K562 (cell line): ENCODE measurements around the gene MTSS2. TPM values are rescaled to one million over a fixed set of nuclear protein-coding genes. Genes with fewer than 3 reads are reported as not detected.

Experiments
- ATAC-seq: fragments of 200-7000 bp; cut with Tn5 transposase; 3 replicates; pipeline ENCODE4 v1.9.1; 2020; ENCODE audit warnings: moderate library complexity
- BruUV-seq: library from RNA; stranded (reverse); fragments of 400-500 nt; replicated peaks from 2 replicates; lab custom pipeline; 2021; lab: Mats Ljungman, UMichigan
- CTCF ChIA-PET: fragments of 300-600 bp; formaldehyde crosslinking; extraction: SDS; loops from one replicate; lab custom pipeline; 2021; ENCODE audit warnings: low intra/inter-chr PET ratio; lab: Yijun Ruan, JAX
- POLR2A ChIA-PET: fragments of 300-600, 350-650 bp; sonication (Branson Sonifier 250); formaldehyde crosslinking; extraction: SDS; loops from one replicate; lab custom pipeline; 2021; ENCODE audit warnings: antibody characterized with exemption, inconsistent platforms; lab: Yijun Ruan, JAX
- DNase-seq, 4 experiments: peaks; one replicate each; pipeline versions ENCODE4 v3.0.0 to v3.0.0-alpha.2; 2011 to 2018; ENCODE audit warnings: low spot score in 3 of 4, mixed read lengths in 3 of 4; ENCODE audit errors: extremely low read depth in 1 of 4
- FAIRE-seq: peaks from 2 replicates; lab custom pipeline; 2011; peaks lifted over from hg19 to GRCh38; lab: Jason Lieb, UNC
- H2AFZ ChIP-seq: 2 replicates; pipeline ENCODE4 v1.6.0; 2011; ENCODE audit warnings: low read depth, low read length, control low read depth, inconsistent platforms
- H3K27ac ChIP-seq: fragments of 200-600 bp; 3 replicates; pipeline ENCODE4 v1.8.0; 2011; ENCODE audit warnings: low read depth, mild to moderate bottlenecking, control low read depth, inconsistent platforms, low read length, moderate library complexity, mixed read lengths; ENCODE audit errors: extremely low read depth
- H3K27me3 ChIP-seq, 2 experiments: fragments of 300-600 bp in 1 of 2; 2 replicates in 1 of 2; 3 replicates in 1 of 2; pipeline versions ENCODE4 v1.6.0 to v1.8.0; 2011; ENCODE audit warnings: inconsistent platforms in 2 of 2, low read length in 2 of 2, mild to moderate bottlenecking in 1 of 2, mixed read lengths in 1 of 2, moderate library complexity in 1 of 2; ENCODE audit not compliant: control insufficient read depth in 2 of 2, insufficient read depth in 2 of 2
- H3K36me3 ChIP-seq: fragments of 300-600 bp; 3 replicates; pipeline ENCODE4 v1.8.0; 2011; ENCODE audit warnings: mild to moderate bottlenecking, low read length, inconsistent platforms; ENCODE audit not compliant: control insufficient read depth, insufficient read depth
- H3K4me1 ChIP-seq, 2 experiments: fragments of 200-600 bp in 1 of 2; replicated peaks in 1 of 2; 2 replicates in 1 of 2; 3 replicates in 1 of 2; pipeline versions ENCODE4 v1.5.1 to v1.8.0; 2011; ENCODE audit warnings: inconsistent platforms in 2 of 2, low read length in 2 of 2, mild to moderate bottlenecking in 1 of 2, mixed read lengths in 1 of 2, moderate library complexity in 1 of 2; ENCODE audit not compliant: control insufficient read depth in 2 of 2, insufficient read depth in 2 of 2
- H3K4me2 ChIP-seq: 2 replicates; pipeline ENCODE4 v1.6.1; 2011; ENCODE audit warnings: low read length, control low read depth, inconsistent platforms, mixed read lengths; ENCODE audit not compliant: insufficient read depth
- H3K4me3 ChIP-seq: fragments of 200-600 bp; sonication (generic), shearing (Covaris generic); 2 replicates; pipeline ENCODE4 v1.5.1; 2016; ENCODE audit warnings: control low read depth, inconsistent platforms
- H3K79me2 ChIP-seq: fragments of 200-600 bp; 3 replicates; pipeline ENCODE4 v1.8.0; 2011; ENCODE audit warnings: low read length, inconsistent platforms; ENCODE audit not compliant: control insufficient read depth, insufficient read depth
- H3K9ac ChIP-seq, 2 experiments: 2 replicates each; pipeline versions ENCODE4 v1.6.0 to v1.6.1; 2011; ENCODE audit warnings: low read depth in 2 of 2, low read length in 2 of 2, control low read depth in 1 of 2, inconsistent platforms in 1 of 2, mild to moderate bottlenecking in 1 of 2, mixed read lengths in 1 of 2; ENCODE audit not compliant: insufficient read depth in 1 of 2
- H3K9me1 ChIP-seq: one replicate; pipeline ENCODE4 v1.6.0; 2011; ENCODE audit warnings: inconsistent platforms, mild to moderate bottlenecking, low read length, moderate library complexity; ENCODE audit not compliant: control insufficient read depth, insufficient read depth
- H3K9me3 ChIP-seq: replicated peaks from 2 replicates; pipeline ENCODE4 v1.5.1; 2011; ENCODE audit warnings: low read depth, low read length, inconsistent platforms; ENCODE audit not compliant: control insufficient read depth, insufficient read depth
- H4K20me1 ChIP-seq: replicated peaks from 2 replicates; pipeline ENCODE4 v1.6.1; 2011; ENCODE audit warnings: low read length, inconsistent platforms, mixed read lengths; ENCODE audit not compliant: control insufficient read depth, insufficient read depth
- ARID2 ChIP-seq: fragments of 450-650 bp; IDR thresholded peaks from 2 replicates; pipeline ENCODE4 v1.6.1; 2017; ENCODE audit warnings: antibody characterized with exemption, mild to moderate bottlenecking
- HNRNPK ChIP-seq: fragments of 200-400 bp; formaldehyde crosslinking; IDR thresholded peaks from one replicate; pipeline ENCODE4 v1.6.1; 2018; ENCODE audit warnings: mild to moderate bottlenecking, low read depth, low read length; ENCODE audit not compliant: poor library complexity, severe bottlenecking
- MEIS2 ChIP-seq: fragments of 450-650 bp; IDR thresholded peaks from 2 replicates; pipeline ENCODE4 v1.6.1; 2014; ENCODE audit warnings: mild to moderate bottlenecking; ENCODE audit not compliant: partially characterized antibody
- RBM17 ChIP-seq: fragments of 200-400 bp; formaldehyde crosslinking; IDR thresholded peaks from 2 replicates; pipeline ENCODE4 v1.6.1; 2017; ENCODE audit warnings: low read depth, mild to moderate bottlenecking, low read length, borderline replicate concordance
- SMAD1 ChIP-seq: fragments of 150-350 bp; IDR thresholded peaks from 2 replicates; pipeline ENCODE4 v1.6.1; 2014; ENCODE audit warnings: low read length, low read depth; ENCODE audit not compliant: partially characterized antibody
- ZBTB1 ChIP-seq: sonication (generic); formaldehyde crosslinking; IDR thresholded peaks from 2 replicates; pipeline ENCODE4 v1.8.1; 2023; ENCODE audit warnings: missing genetic modification reagents, low read depth, mild to moderate bottlenecking, borderline replicate concordance
- ZKSCAN1 ChIP-seq: fragments of 150-350 bp; IDR thresholded peaks from 2 replicates; pipeline ENCODE4 v1.6.1; 2016; ENCODE audit warnings: low read depth, low read length
- WGBS: fragments of 100-300 bp; shearing (Covaris generic); methylation state at CpG from one replicate; pipeline ENCODE4 v1.1.6; 2016; ENCODE audit warnings: low coverage, mixed read lengths; ENCODE audit not compliant: insufficient coverage; ENCODE audit errors: missing lambda C conversion rate; 5-methylcytosine and 5-hydroxymethylcytosine counted together
- in situ Hi-C: fragments of 300-500 bp; cut with MboI; formaldehyde crosslinking; loops from 4 replicates; pipeline ENCODE4 v1.15.0; 2018; ENCODE audit warnings: inconsistent platforms, mixed read lengths
- intact Hi-C: fragments of 100-400 bp; cut with micrococcal nuclease; formaldehyde crosslinking; loops from 2 replicates; pipeline ENCODE4 v1.14.2; 2022
- polyA plus RNA-seq, 8 experiments: library from polyadenylated mRNA; depleted of rRNA in 4 of 8; stranded (reverse) in 5 of 8; unstranded in 3 of 8; fragments of >200 nt; fragmentation: Nextera tagmentation in 2 of 8; fragmentation: Illumina TruSeq in 1 of 8; extraction: Ambion mirVana in 2 of 8; extraction: Trizol in 1 of 8; gene quantifications; 2 replicates each; pipeline versions ENCODE4 v1.2.1 to v1.2.3, GENCODE V29; 2011 to 2014; ENCODE audit warnings: inconsistent platforms in 1 of 8, missing spikeins in 1 of 8
- total RNA-seq, 7 experiments: library from RNA; depleted of rRNA in 6 of 7; stranded (reverse); fragments of >200 nt in 6 of 7; fragmentation: Illumina TruSeq in 2 of 7; extraction: Trizol in 2 of 7; gene quantifications; 2 replicates each; pipeline versions ENCODE4 v1.2.1 to v1.2.3, GENCODE V29; 2011 to 2021; ENCODE audit warnings: low replicate concordance in 1 of 7
- TF ChIP-seq, protein P1 (sequence below), 2 experiments: fragments of 450-650 bp; conservative IDR thresholded peaks; 2 replicates each; pipeline ENCODE4 v1.6.1; 2017; ENCODE audit warnings: mild to moderate bottlenecking in 2 of 2, moderate library complexity in 2 of 2
- TF ChIP-seq, protein P2 (sequence below): sonication (generic); formaldehyde crosslinking; IDR thresholded peaks from 2 replicates; pipeline ENCODE4 v1.8.0; 2022; ENCODE audit warnings: mild to moderate bottlenecking, missing genetic modification reagents, borderline replicate concordance
- TF ChIP-seq, protein P3 (sequence below): sonication (generic); formaldehyde crosslinking; IDR thresholded peaks from 2 replicates; pipeline ENCODE4 v1.4.0; 2020; ENCODE audit warnings: mild to moderate bottlenecking, missing genetic modification reagents
- TF ChIP-seq, protein P4 (sequence below): fragments of 450-650 bp; IDR thresholded peaks from 2 replicates; pipeline ENCODE4 v1.6.1; 2016; ENCODE audit warnings: mild to moderate bottlenecking

The MTSS2 gene
- total and polyA plus RNA-seq, 9 of the 15 experiments (the other 6 are each of a cell fraction or from before 2014, with no cell fraction given), result 0.11 to 60.3 (median 16.9) TPM

DNA sequence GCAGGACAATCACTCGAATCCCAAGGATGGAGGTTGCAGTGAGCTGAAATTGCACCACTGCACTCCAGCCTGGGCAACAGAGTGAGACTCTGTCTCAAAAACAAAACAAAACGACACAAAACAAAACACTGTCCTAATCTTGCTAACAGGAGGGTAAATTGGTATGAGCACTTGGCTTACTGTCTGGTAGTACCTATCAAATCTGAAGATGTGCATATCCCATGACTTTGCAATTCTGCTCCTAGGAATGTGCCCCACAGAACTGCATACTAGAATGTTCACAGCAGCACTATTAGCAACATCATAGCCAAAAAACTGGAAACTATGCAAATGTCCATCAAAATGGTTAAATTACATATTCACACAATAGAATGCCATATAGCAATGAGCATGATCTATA lies 15.7 kb downstream of the MTSS2 start:
- H2AFZ ChIP-seq, result no peak overlapping the region
- H3K9me1 ChIP-seq, result no peaks in the 10 kb centered on the region
- ATAC-seq (no peak), DNase-seq (no peak), FAIRE-seq (no peak)
- peaks cover 92% of the 10 kb centered on the region for H3K36me3 ChIP-seq
- in situ Hi-C loops (no loop called here), intact Hi-C loops (loop anchor here (5.0 kb wide), 1 partner anchor 97 kb away; no protein-coding TSS in a partner anchor)
- H3K27ac ChIP-seq, result no peak overlapping the region
- BruUV-seq, result no TSS peak
- 84% methylated on average over 2 of the region's 2 CpGs for WGBS
- no peaks in the 10 kb centered on the region for H3K9me3 ChIP-seq
- no peak overlapping the region for H3K4me2 ChIP-seq
- no peaks in the 10 kb centered on the region; the same call in 2 of the 3 replicates for H3K79me2 ChIP-seq
- ChIA-PET POLR2A (no interaction called here), CTCF (no interaction called here)
- TF ChIP-seq RBM17 (no peak), MEIS2 (no peak), ZKSCAN1 (no peak), ZBTB1 (CRISPR knock-in tag) (no peak), HNRNPK (no peak), ARID2 (no peak), SMAD1 (no peak)
- TF ChIP-seq, protein P1, sequence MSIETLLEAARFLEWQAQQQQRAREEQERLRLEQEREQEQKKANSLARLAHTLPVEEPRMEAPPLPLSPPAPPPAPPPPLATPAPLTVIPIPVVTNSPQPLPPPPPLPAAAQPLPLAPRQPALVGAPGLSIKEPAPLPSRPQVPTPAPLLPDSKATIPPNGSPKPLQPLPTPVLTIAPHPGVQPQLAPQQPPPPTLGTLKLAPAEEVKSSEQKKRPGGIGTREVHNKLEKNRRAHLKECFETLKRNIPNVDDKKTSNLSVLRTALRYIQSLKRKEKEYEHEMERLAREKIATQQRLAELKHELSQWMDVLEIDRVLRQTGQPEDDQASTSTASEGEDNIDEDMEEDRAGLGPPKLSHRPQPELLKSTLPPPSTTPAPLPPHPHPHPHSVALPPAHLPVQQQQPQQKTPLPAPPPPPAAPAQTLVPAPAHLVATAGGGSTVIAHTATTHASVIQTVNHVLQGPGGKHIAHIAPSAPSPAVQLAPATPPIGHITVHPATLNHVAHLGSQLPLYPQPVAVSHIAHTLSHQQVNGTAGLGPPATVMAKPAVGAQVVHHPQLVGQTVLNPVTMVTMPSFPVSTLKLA (conservative IDR thresholded peaks at IDR 0.05), result no peak
- TF ChIP-seq, protein P2, sequence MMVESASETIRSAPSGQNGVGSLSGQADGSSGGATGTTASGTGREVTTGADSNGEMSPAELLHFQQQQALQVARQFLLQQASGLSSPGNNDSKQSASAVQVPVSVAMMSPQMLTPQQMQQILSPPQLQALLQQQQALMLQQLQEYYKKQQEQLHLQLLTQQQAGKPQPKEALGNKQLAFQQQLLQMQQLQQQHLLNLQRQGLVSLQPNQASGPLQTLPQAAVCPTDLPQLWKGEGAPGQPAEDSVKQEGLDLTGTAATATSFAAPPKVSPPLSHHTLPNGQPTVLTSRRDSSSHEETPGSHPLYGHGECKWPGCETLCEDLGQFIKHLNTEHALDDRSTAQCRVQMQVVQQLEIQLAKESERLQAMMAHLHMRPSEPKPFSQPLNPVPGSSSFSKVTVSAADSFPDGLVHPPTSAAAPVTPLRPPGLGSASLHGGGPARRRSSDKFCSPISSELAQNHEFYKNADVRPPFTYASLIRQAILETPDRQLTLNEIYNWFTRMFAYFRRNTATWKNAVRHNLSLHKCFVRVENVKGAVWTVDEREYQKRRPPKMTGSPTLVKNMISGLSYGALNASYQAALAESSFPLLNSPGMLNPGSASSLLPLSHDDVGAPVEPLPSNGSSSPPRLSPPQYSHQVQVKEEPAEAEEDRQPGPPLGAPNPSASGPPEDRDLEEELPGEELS (CRISPR knock-in tag), result no peak
- TF ChIP-seq, protein P3, sequence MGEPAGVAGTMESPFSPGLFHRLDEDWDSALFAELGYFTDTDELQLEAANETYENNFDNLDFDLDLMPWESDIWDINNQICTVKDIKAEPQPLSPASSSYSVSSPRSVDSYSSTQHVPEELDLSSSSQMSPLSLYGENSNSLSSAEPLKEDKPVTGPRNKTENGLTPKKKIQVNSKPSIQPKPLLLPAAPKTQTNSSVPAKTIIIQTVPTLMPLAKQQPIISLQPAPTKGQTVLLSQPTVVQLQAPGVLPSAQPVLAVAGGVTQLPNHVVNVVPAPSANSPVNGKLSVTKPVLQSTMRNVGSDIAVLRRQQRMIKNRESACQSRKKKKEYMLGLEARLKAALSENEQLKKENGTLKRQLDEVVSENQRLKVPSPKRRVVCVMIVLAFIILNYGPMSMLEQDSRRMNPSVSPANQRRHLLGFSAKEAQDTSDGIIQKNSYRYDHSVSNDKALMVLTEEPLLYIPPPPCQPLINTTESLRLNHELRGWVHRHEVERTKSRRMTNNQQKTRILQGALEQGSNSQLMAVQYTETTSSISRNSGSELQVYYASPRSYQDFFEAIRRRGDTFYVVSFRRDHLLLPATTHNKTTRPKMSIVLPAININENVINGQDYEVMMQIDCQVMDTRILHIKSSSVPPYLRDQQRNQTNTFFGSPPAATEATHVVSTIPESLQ (CRISPR knock-in tag), result no peak
- TF ChIP-seq, protein P4, sequence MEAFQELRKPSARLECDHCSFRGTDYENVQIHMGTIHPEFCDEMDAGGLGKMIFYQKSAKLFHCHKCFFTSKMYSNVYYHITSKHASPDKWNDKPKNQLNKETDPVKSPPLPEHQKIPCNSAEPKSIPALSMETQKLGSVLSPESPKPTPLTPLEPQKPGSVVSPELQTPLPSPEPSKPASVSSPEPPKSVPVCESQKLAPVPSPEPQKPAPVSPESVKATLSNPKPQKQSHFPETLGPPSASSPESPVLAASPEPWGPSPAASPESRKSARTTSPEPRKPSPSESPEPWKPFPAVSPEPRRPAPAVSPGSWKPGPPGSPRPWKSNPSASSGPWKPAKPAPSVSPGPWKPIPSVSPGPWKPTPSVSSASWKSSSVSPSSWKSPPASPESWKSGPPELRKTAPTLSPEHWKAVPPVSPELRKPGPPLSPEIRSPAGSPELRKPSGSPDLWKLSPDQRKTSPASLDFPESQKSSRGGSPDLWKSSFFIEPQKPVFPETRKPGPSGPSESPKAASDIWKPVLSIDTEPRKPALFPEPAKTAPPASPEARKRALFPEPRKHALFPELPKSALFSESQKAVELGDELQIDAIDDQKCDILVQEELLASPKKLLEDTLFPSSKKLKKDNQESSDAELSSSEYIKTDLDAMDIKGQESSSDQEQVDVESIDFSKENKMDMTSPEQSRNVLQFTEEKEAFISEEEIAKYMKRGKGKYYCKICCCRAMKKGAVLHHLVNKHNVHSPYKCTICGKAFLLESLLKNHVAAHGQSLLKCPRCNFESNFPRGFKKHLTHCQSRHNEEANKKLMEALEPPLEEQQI, result no peak
- peaks cover 0 to 2% of the 10 kb centered on the region in 2 experiments; a peak in 1 of 5 replicates for H3K4me1 ChIP-seq
- H3K4me3 ChIP-seq, result no peak overlapping the region
- no peaks in the 10 kb centered on the region for H4K20me1 ChIP-seq
- H3K27me3 ChIP-seq, result no peaks in the 10 kb centered on the region
- H3K9ac ChIP-seq, result no peak overlapping the region
